Keratinocyte (primary cell): ENCODE results near the gene TECRL. TPM values are rescaled to one million over a fixed set of nuclear protein-coding genes. Genes with fewer than 3 reads are reported as not detected.

ENCODE experiments used
- DNase-seq: peaks from one replicate; pipeline ENCODE4 v3.0.0-alpha.2; 2011; ENCODE audit warnings: low read depth, missing footprints, low spot score
- FAIRE-seq: peaks from 2 replicates; lab custom pipeline; 2011; peaks lifted over from hg19 to GRCh38; lab: Jason Lieb, UNC
- H2AFZ ChIP-seq: 2 replicates; pipeline ENCODE4 v1.6.0; 2012; ENCODE audit warnings: low read length, control low read depth, inconsistent platforms; ENCODE audit not compliant: control insufficient read depth
- H3K27ac ChIP-seq: 2 replicates; pipeline ENCODE4 v1.5.1; 2011; ENCODE audit warnings: low read length; ENCODE audit not compliant: control insufficient read depth, insufficient read depth
- H3K27me3 ChIP-seq: 3 replicates; pipeline ENCODE4 v1.6.0; 2011; ENCODE audit warnings: low read length; ENCODE audit not compliant: control insufficient read depth, insufficient read depth; ENCODE audit errors: extremely low read depth
- H3K36me3 ChIP-seq, 2 experiments: 2 replicates in 1 of 2; 3 replicates in 1 of 2; pipeline ENCODE4 v1.5.1; 2011; ENCODE audit warnings: low read length in 2 of 2, mild to moderate bottlenecking in 1 of 2; ENCODE audit not compliant: control insufficient read depth in 2 of 2, insufficient read depth in 2 of 2; ENCODE audit errors: extremely low read depth in 1 of 2
- H3K4me1 ChIP-seq: 3 replicates; pipeline ENCODE4 v1.5.1; 2011; ENCODE audit warnings: low read length; ENCODE audit not compliant: control insufficient read depth, insufficient read depth; ENCODE audit errors: extremely low read depth
- H3K4me2 ChIP-seq: 3 replicates; pipeline ENCODE4 v1.6.0; 2011; ENCODE audit warnings: low read depth, low read length; ENCODE audit not compliant: control insufficient read depth, insufficient read depth; ENCODE audit errors: extremely low read depth
- H3K4me3 ChIP-seq, 3 experiments: fragments of 200-600 bp in 1 of 3; sonication (generic) in 1 of 3; 2 replicates in 2 of 3; 3 replicates in 1 of 3; pipeline ENCODE4 v1.5.1; 2011 to 2016; ENCODE audit warnings: low read length in 3 of 3, mild to moderate bottlenecking in 3 of 3, control low read depth in 2 of 3, inconsistent platforms in 1 of 3, low read depth in 1 of 3, mixed read lengths in 1 of 3, mixed run types in 1 of 3, moderate library complexity in 1 of 3; ENCODE audit not compliant: control insufficient read depth in 2 of 3, insufficient read depth in 2 of 3; ENCODE audit errors: extremely low read depth in 1 of 3
- H3K79me2 ChIP-seq: 2 replicates; pipeline ENCODE4 v1.6.0; 2012; ENCODE audit warnings: low read length; ENCODE audit not compliant: control insufficient read depth, insufficient read depth
- H3K9ac ChIP-seq: 3 replicates; pipeline ENCODE4 v1.6.0; 2011; ENCODE audit warnings: low read length; ENCODE audit not compliant: control insufficient read depth, insufficient read depth; ENCODE audit errors: extremely low read depth
- H3K9me1 ChIP-seq: 3 replicates; pipeline ENCODE4 v1.6.0; 2011; ENCODE audit warnings: low read length; ENCODE audit not compliant: control insufficient read depth, insufficient read depth; ENCODE audit errors: extremely low read depth
- H3K9me3 ChIP-seq: 2 replicates; pipeline ENCODE4 v1.5.1; 2012; ENCODE audit warnings: low read depth, low read length; ENCODE audit not compliant: control insufficient read depth
- H4K20me1 ChIP-seq: 3 replicates; pipeline ENCODE4 v1.6.0; 2011; ENCODE audit warnings: low read length; ENCODE audit not compliant: control insufficient read depth, insufficient read depth; ENCODE audit errors: extremely low read depth
- CTCF ChIP-seq, 3 experiments: IDR thresholded peaks in 1 of 3; conservative IDR thresholded peaks in 1 of 3; optimal IDR thresholded peaks in 1 of 3; 2 replicates in 2 of 3; 3 replicates in 1 of 3; pipeline versions ENCODE3 to v1.5.1; 2011; ENCODE audit warnings: low read length in 3 of 3, mild to moderate bottlenecking in 3 of 3, moderate library complexity in 2 of 3, control low read depth in 1 of 3, inconsistent platforms in 1 of 3; ENCODE audit not compliant: insufficient read depth in 2 of 3; ENCODE audit errors: extremely low read depth in 1 of 3
- EZH2 ChIP-seq: IDR thresholded peaks from one replicate; pipeline ENCODE4 v1.6.1; 2012; ENCODE audit warnings: inconsistent platforms, mild to moderate bottlenecking, low read length, moderate library complexity
- dilution Hi-C: fragments of 300-500 bp; cut with MboI; formaldehyde crosslinking; loops from one replicate; pipeline ENCODE4 v1.7.0; 2020; ENCODE audit warnings: low sequenced_read_pairs; ENCODE audit not compliant: extremely low pct_ligation_motif_present
- polyA minus RNA-seq, 3 experiments: library from RNA; depleted of rRNA, polyadenylated mRNA; stranded (reverse); fragments of >200 nt; gene quantifications; 1 replicate in 1 of 3; 2 replicates in 1 of 3; 3 replicates in 1 of 3; pipeline ENCODE4 v1.2.3, GENCODE V29; 2011
- polyA plus RNA-seq, 5 experiments: library from polyadenylated mRNA; depleted of rRNA in 3 of 5; stranded (reverse) in 3 of 5; stranded (forward) in 1 of 5; unstranded in 1 of 5; fragments of >200 nt; gene quantifications; 1 replicate in 1 of 5; 2 replicates in 3 of 5; 3 replicates in 1 of 5; pipeline versions ENCODE4 v1.2.1 to v1.2.3, GENCODE V29; 2011 to 2012; ENCODE audit warnings: missing spikeins in 2 of 5, low read depth in 1 of 5, low replicate concordance in 1 of 5

The TECRL gene
- polyA plus RNA-seq: not detected in 3 replicates
- polyA plus RNA-seq (2011; ENCODE audit: low read depth): not detected
- polyA plus RNA-seq (2011; cell fraction: cytosol; rRNA removed): 0.04 TPM in 1 of 2 replicates, not detected in the other
- not detected in 2 replicates for polyA plus RNA-seq (2011; cell fraction: nucleus; rRNA removed)
- not detected in 2 replicates for polyA plus RNA-seq (2012; ENCODE audit: low replicate concordance)
- not detected in 3 replicates for polyA minus RNA-seq
- not detected for polyA minus RNA-seq (2011; cell fraction: cytosol; rRNA and poly(A)+ RNA removed)
- polyA minus RNA-seq (2011; cell fraction: nucleus; rRNA and poly(A)+ RNA removed): not detected in 2 replicates

GRCh38 chr4:64409300-64409699, at the start of gene TECRL:
Gene TECRL (minus strand): TSS chr4:64409450. CDS start chr4:64409351, 99 bp downstream.
- Histone ChIP-seq H3K4me3 (no peak within 1 kb of the TSS), H3K9ac (no peak within 1 kb of the TSS), H3K36me3 (no peaks in the 10 kb centered on the region), H3K9me1 (no peaks in the 10 kb centered on the region), H3K4me2 (no peak within 1 kb of the TSS), H3K27me3 (no peaks in the 10 kb centered on the region), H3K4me1 (no peaks in the 10 kb centered on the region), H3K27ac (no peak within 1 kb of the TSS), H3K9me3 (no peaks in the 10 kb centered on the region), H3K79me2 (no peaks in the 10 kb centered on the region), H2AFZ (no peak within 1 kb of the TSS), H4K20me1 (no peaks in the 10 kb centered on the region)
- TF ChIP-seq CTCF (optimal IDR thresholded peaks at IDR 0.05 in 1 of 3, IDR thresholded peaks at IDR 0.05 in 1 of 3, conservative IDR thresholded peaks at IDR 0.05 in 1 of 3; ENCODE audit: extremely low read depth in 1 of 3, insufficient read depth in 2 of 3, low read length in 3 of 3): no peak
- TF ChIP-seq EZH2: no peak
- dilution Hi-C loops: no loop called here
- no peak for FAIRE-seq
- no peak for DNase-seq

GRCh38 chr4:64432674-64433073, 23.4 kb upstream of the TECRL start:
- no peak for FAIRE-seq
- Histone ChIP-seq H2AFZ (no peak overlapping the region), H3K4me1 (no peaks in the 10 kb centered on the region), H4K20me1 (no peaks in the 10 kb centered on the region), H3K4me3 (no peak overlapping the region), H3K9me1 (no peaks in the 10 kb centered on the region), H3K9me3 (no peaks in the 10 kb centered on the region), H3K79me2 (no peaks in the 10 kb centered on the region), H3K4me2 (no peak overlapping the region), H3K9ac (no peak overlapping the region), H3K27ac (no peak overlapping the region), H3K27me3 (no peaks in the 10 kb centered on the region), H3K36me3 (no peaks in the 10 kb centered on the region)
- dilution Hi-C loops: no loop called here
- DNase-seq: no peak
- no peak for TF ChIP-seq CTCF (optimal IDR thresholded peaks at IDR 0.05 in 1 of 3, IDR thresholded peaks at IDR 0.05 in 1 of 3, conservative IDR thresholded peaks at IDR 0.05 in 1 of 3; ENCODE audit: extremely low read depth in 1 of 3, insufficient read depth in 2 of 3, low read length in 3 of 3)
- TF ChIP-seq EZH2: no peak
